GM19023 (cell line): ENCODE data around the gene RABL6.
"Not testable (repeated sequence)": the region's sequence is repeated elsewhere in the genome, so short reads cannot be mapped to it uniquely, and the experiment has no call there.

ENCODE experiments used
- ATAC-seq: cut with Tn5 transposase; IDR thresholded peaks from one replicate; pipeline ENCODE4 v1.9.1; 2021; ENCODE audit warnings: mild to moderate bottlenecking, moderate library complexity; ENCODE audit not compliant: unreplicated experiment

Gene RABL6

DNA sequence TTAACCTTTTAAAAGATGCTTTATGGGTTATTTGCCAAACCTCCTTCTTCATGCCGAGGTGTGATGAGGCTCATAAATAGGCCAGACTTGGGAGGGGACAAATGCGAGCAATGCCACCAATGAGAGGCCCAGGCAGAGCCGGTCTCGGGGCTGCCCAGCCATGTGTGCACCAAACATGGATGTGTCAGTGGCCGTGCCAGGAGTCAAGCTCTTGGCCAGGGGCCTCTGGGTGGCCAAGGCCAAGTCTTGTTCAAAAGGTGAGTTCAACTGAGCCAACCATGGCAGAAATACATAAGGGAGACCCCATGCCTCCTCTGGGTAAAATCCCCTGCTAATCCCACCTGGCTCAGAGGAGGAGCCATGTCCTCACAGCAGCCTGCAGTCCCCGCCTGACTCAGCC is 32.6 kb upstream of the RABL6 start:
- ATAC-seq: no peak

DNA sequence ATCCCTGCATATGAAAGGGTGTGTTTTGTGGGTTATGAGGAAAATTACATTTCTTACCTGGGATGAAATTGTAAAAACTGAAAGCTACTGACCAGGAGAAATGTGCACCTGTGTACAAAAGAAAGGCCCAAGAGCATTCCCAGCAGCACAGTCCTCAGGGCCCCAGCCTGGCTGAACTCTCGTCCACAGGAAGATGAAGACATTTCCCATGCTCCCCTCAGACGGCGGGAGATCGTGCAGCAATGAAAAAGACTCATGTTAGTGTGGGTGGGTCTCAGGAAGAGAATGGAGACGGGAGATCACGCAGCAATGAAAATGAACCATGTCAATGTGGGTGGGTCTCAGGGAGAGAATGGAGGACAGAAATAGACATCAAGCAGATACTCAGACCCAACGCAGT is 30.8 kb upstream of the RABL6 start:
- ATAC-seq: no peak

- ATAC-seq: no peak
Observed at GRCh38 chr9:136777359-136777758, 30.4 kb upstream of the RABL6 start.

DNA sequence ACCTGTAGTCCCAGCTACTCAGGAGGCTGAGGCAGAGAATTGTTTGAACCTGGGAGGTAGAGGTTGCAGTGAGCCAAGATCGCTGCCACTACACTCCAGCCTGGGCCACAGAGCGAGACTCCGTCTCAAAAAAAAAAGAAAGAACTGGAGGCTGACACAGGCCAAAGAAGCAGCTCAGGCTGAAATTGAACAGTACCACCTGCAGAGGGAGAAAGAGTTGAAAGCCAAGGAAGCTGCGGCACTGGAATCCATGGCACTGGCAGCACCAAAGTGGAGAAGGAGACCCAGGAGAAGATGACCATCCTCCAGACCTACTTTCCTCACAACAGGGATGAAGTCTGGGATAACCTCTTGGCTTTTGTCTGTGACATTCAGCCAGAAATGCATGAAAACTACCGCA is 27.9 kb upstream of the RABL6 start:
- ATAC-seq: no peak

GRCh38 chr9:136782452-136782851 is 25.3 kb upstream of the RABL6 start:
- ATAC-seq: no peak

- ATAC-seq: no peak
Observed at GRCh38 chr9:136784249-136784996, 23.3 kb upstream of the RABL6 start.

GRCh38 chr9:136784997-136785361 is 22.8 kb upstream of the RABL6 start:
- no peak for ATAC-seq

GRCh38 chr9:136785565-136786355 is 22.0 kb upstream of the RABL6 start:
- not testable (repeated sequence) for ATAC-seq

DNA sequence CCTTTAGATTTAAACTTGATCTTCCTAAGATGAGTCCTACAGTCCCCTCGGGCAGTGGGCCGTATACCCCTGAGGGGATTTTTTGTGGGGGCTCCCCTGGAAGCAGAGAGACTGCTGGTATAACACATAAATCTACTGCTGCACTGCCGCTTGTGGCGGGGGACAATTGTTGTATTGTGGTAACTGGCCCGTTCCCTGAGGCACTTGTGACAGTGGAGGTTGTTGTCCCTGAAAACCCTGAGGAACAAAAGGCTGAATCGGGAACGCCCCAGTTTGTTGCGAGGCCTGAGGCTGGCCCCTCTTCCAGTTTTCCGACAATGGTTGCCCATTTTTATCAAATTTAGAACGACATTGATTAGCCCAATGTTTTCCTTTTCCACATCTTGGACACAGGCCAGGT is 21.3 kb upstream of the RABL6 start:
- ATAC-seq: no peak

DNA sequence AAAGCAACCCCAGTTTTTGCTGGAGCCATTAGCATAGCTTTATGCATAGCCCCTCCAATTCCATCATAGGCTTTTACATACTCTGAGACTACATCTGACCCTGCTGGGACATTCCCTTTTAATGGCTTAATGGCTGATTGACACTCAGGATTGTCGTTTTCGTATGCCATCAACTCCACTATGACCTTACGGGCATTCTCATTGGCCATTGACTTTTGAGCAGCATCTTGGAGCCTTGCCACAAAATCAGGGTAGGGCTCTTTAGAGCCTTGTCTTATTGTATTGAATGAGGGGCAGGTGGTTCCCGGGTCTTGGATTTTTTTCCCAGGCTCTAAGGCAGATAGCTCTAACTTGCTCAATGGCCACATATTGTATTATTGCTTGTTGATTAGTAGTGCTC is 20.8 kb upstream of the RABL6 start:
- ATAC-seq: not testable (repeated sequence)

DNA sequence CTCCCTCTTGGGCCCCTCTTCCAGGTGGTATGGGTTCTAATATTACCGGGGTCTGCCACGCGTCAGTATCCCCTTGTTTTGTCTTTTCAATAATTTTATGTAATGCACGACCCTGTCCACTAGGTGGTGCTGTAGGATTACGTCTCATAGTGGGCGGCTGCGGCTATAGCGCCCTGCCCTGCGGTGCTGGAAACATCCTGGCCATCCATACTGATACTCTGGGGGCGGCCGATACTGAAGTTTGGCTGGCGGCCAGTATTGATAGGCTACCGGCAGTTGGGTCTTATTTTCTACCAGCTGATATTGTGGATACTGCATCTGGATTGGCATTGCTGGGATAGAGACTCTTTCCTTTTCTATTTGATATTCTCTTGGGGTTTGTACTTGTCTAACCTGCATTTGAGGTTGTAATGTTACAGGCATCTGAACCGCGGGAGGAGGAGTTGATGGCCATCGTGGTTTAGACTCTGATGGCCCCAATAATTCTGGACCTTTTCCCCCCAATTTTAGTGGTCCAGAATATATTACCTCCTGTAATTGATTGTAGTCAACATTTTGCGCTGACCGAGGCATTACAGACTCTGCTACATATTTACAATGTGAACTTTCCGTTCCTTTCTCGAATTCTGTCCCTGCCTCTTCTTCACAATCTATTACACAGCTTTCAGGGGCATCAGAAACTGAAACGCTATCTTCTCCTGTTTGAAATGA is 19.9 kb upstream of the RABL6 start:
- ATAC-seq: no peak

DNA sequence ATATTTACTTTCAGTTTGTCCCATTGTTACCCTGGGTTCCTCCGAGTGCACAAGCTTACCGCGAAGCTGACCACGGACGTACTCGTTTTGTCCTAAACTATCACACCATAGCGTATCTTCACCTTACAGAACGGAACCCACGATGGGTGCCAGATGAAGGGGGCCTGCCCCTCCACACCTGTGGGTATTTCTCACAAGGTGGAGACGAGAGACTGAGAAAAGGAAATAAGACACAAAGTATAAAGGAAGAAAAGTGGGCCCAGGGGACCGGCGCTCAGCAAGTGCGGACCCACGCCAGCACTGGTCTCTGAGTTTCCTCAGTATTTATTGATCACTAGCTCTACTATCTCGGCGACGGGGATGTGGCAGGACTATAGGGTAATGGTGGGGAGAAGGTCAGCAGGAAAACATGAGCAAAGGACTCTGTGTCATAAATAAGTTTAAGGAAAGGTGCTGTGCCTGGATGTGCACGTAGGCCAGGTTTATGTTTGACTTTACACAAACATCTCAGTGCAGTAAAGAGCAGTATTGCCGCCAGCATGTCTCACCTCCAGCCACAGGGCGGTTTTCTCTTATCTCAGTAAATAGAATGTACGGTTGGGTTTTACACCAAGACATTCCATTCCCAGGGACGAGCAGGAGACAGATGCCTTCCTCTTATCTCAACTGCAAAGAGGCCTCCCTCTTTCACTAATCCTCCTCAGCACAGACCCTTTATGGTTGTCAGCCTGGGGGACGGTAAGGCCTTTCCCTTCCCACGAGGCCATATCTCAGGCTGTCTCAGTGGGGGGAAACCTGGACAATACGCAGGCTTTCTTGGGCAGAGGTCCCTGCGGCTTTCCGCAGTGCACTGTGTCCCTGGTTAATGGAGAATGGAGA is 18.9 kb upstream of the RABL6 start:
- ATAC-seq: not testable (repeated sequence)

- no peak for ATAC-seq
Observed at GRCh38 chr9:136789523-136789937, 18.2 kb upstream of the RABL6 start.

DNA sequence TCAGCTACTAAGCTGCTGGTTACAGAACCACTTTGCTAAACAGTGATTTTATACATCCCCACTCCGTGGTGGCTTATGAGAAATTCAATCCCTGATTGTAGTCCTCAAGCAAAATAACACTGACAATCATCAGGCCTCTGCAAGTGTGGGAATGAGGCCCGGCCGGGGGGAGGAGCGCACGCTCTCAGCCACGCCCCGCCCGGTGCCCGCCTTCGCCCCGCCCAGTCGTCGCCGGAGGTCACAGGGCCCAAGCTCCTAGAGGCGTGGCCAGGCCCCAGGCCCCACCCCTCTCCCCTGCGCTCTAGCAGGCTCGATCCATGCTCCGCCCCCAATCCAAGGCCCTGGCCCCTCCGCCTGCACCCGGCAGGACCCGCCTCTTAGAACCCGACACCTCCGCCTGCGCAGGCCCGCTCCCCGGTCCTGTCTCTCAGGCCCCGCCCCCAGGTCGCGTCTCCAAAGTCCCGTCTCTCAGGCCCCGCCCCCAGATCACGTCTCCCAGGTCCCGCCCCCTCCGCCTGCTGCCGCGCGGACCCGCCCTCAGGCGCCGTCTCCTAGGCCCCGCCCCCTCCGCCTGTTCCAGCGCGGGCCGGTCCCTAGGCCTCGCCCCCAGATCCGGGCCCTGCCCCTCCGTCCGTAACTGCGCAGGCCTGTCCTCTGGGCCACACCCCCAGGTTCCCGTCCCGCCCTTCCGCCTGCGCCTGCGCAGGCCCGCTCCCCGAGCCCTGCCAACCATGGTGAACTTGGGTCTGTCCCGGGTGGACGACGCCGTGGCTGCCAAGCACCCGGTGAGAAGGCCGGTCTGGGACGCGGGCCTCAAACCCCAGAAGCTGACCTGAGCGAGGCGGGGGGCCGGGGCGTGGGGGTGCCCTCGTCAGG is 16.9 kb upstream of the RABL6 start, which contains the start of gene TMEM141:
Gene TMEM141, plus strand, starts transcription at position 705 of the 876 bp plus-strand sequence. Its CDS starts 27 bp downstream, at position 732.
- ATAC-seq: peak; percentile 85

- peak; percentile 13 for ATAC-seq
Observed at GRCh38 chr9:136791516-136792276, 16.1 kb upstream of the RABL6 start.

DNA sequence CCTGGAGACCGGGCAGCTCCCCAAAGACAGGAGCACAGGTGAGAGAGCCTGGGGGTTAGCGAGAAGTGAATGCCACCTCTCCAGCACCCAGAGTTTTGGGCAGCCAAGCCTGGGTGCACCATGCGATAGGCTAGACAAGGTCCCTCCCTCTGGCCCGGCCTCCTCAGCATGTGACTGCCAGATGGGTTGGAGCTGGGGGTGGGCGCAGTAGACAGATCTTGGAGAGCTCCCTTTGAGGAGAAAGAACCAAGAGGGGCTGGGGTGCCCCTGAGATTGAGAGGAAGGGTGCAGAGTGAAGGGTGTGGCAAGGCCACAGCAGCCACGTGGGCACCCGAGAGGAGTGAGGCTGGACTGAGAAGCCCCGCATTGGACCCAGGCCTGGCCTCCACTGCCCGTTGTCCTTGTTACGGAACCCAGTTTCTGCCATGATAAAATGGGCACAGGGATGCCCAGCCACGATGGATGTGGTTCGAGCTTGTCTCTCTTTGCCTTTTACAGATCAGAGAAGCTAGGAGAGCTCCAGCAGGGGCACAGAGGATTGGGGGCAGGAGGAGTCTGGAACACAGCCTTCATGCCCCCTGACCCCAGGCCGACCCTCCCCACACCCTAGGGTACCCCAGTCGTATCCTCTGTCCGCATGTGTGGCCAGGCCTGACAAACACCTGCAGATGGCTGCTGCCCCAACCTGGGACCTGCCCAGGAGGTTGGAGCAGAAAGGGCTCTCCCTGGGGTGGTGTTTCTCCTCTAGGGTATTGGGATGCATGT is 15.2 kb upstream of the RABL6 start:
- ATAC-seq: no peak

GRCh38 chr9:136793086-136793946 is 14.4 kb upstream of the RABL6 start:
- ATAC-seq: no peak
